Iris pigment epithelial cell (primary cell): Measurements from ENCODE around the gene TOLLIP.
"Not testable (repeated sequence)": the region's sequence is repeated elsewhere in the genome, so short reads cannot be mapped to it uniquely, and the experiment has no call there.

Source experiments
- DNase-seq: peaks from one replicate; pipeline ENCODE4 v3.0.0-alpha.2; 2011; ENCODE audit warnings: low read depth

Gene TOLLIP

GRCh38 chr11:1246301-1246700 is 63.1 kb downstream of the TOLLIP start:
- not testable (repeated sequence) for DNase-seq

DNA sequence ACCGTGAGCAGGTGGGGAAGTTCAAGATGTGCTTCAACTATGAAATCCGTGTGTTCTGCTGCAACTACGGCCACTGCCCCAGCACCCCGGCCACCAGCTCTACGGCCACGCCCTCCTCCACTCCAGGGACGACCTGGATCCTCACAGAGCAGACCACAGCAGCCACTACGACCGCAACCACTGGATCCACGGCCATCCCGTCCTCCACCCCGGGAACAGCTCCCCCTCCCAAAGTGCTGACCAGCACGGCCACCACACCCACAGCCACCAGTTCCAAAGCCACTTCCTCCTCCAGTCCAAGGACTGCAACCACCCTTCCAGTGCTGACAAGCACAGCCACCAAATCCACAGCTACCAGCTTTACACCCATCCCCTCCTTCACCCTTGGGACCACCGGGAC is 63.7 kb downstream of the TOLLIP start:
- DNase-seq: not testable (repeated sequence)

GRCh38 chr11:1244557-1244956 is 64.9 kb downstream of the TOLLIP start:
- DNase-seq: not testable (repeated sequence)

DNA sequence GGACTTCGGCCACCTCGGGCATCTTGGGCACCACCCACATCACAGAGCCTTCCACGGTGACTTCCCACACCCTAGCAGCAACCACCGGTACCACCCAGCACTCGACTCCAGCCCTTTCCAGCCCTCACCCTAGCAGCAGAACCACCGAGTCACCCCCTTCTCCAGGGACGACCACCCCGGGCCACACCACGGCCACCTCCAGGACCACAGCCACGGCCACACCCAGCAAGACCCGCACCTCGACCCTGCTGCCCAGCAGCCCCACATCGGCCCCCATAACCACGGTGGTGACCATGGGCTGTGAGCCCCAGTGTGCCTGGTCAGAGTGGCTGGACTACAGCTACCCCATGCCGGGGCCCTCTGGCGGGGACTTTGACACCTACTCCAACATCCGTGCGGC is 65.9 kb downstream of the TOLLIP start:
- DNase-seq: not testable (repeated sequence)

- DNase-seq: not testable (repeated sequence)
These were observed 66.7 kb downstream of the TOLLIP start for GRCh38 chr11:1242751-1243150.

DNA sequence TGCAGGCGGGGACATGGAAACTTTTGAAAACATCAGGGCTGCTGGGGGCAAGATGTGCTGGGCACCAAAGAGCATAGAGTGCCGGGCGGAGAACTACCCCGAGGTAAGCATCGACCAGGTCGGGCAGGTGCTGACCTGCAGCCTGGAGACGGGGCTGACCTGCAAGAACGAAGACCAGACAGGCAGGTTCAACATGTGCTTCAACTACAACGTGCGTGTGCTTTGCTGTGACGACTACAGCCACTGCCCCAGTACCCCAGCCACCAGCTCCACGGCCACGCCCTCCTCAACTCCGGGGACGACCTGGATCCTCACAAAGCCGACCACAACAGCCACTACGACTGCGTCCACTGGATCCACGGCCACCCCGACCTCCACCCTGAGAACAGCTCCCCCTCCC is 67.1 kb downstream of the TOLLIP start:
- no peak for DNase-seq

GRCh38 chr11:1241706-1242105 is 67.7 kb downstream of the TOLLIP start:
- DNase-seq: no peak

DNA sequence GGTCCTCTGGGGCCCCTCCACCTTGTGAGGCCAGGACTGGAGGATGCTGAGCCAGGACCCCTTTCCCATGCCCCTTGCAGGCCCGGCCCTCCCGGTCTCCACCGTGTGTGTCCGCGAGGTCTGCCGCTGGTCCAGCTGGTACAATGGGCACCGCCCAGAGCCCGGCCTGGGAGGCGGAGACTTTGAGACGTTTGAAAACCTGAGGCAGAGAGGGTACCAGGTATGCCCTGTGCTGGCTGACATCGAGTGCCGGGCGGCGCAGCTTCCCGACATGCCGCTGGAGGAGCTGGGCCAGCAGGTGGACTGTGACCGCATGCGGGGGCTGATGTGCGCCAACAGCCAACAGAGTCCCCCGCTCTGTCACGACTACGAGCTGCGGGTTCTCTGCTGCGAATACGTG is 68.7 kb downstream of the TOLLIP start:
- DNase-seq: no peak

- no peak for DNase-seq
These were observed 69.7 kb downstream of the TOLLIP start for GRCh38 chr11:1239596-1240205.

DNA sequence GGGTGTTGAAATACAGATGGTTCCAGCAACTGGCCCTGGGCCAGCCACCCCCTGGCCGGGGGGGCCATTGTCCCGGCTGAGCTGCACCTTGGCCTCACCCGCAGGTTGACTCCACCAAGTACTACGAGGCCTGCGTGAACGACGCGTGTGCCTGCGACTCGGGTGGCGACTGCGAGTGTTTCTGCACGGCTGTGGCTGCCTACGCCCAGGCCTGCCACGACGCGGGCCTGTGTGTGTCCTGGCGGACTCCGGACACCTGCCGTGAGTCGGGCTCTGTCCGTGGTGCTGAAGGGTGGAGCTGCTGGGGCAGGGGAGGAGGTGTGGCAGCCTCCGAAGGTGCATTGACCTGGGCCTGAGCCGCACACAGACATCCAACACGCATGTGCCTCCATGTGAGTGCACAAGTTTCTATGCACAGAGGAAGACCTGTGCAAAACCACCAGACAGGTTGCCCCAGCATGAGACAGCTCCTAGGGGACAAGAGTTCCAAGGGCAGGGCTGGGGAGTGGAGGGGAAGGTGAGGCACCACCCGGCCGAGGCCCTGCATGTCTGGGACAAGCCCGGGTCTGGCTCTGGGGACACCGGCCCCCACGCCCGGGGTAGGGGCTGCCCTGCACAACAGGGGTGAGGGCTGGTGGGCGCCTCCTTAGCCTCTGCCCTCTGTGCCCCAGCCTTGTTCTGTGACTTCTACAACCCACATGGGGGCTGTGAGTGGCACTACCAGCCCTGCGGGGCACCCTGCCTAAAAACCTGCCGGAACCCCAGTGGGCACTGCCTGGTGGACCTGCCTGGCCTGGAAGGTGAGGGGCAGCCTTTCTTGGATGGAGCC is 70.5 kb downstream of the TOLLIP start:
- DNase-seq: no peak

GRCh38 chr11:1237851-1238250 is 71.6 kb downstream of the TOLLIP start:
- no peak for DNase-seq

- DNase-seq: no peak
These were observed 72.3 kb downstream of the TOLLIP start for GRCh38 chr11:1237128-1237580.

DNA sequence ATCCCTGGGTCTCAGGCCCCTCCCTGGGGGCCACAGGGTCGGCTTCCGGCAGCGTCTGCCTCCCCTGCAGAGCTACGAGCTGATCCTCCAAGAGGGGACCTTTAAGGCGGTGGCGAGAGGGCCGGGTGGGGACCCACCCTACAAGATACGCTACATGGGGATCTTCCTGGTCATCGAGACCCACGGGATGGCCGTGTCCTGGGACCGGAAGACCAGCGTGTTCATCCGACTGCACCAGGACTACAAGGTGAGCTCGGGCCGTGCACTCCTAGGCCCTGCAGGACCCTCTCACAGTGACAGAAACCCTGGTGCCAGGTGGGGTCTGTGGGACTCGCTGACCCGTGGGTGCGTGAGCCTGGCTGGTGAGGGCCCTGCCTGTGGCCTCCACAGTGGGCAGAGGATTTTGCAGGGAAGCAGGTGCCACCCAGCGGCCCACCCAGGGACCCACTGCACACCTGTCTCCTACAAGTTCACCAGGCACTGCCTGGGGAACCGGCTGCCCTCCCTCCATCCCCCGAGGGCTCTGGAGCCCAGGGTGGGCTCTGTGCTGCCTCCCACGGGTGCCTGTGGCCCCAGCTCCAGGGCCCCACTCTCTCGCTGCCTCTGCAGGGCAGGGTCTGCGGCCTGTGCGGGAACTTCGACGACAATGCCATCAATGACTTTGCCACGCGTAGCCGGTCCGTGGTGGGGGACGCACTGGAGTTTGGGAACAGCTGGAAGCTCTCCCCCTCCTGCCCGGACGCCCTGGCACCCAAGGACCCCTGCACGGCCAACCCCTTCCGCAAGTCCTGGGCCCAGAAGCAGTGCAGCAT is 72.9 kb downstream of the TOLLIP start:
- DNase-seq: no peak

DNA sequence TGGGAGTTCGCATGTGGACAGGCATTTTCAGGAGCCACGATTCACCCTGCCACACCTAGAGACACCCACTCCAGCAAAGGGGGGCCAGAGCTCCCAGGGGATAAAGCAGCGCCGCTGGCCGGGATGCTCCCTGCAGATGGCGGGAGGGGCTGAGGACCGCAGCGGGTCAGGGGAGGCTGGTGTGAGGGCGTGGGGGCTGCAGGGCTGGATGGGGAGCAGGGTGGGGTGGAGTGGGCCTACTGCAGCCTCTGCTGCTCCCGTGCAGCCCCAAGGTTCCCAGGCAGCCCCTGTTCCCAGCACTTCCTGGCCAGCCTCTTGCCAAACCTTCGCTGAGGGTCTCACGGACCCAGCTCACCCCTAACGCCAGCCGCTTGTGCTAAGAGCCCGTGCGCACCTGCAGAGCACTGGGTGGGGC is 73.5 kb downstream of the TOLLIP start:
- DNase-seq: no peak

DNA sequence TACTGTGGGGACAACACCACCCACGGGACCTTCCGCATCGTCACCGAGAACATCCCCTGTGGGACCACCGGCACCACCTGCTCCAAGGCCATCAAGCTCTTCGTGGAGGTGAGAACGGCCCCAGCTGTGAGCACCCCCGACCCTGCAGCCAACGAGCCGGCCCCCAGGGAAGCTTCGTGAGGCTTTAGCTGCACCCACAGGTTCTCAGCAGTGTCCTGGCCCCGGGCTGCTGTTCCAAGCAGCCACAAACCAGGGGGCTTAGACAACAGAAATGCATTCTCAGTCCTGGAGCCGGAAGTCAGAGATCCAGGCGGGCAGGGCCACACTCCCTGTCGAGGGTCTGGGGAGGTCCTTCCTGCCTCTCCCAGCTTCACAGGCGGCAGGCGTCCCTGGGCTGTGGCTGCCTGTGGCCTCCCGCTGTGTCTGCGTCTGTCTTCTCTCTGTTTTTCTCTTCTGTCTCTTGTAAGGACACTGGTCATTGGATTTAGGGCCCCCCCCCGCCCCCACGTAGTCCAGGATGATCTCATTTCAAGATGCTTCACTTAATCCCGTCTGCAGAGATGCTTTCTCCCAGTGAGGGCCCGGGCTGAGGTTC is 74.0 kb downstream of the TOLLIP start:
- DNase-seq: no peak

- DNase-seq: no peak
These were observed 74.6 kb downstream of the TOLLIP start for GRCh38 chr11:1234771-1235305.

DNA sequence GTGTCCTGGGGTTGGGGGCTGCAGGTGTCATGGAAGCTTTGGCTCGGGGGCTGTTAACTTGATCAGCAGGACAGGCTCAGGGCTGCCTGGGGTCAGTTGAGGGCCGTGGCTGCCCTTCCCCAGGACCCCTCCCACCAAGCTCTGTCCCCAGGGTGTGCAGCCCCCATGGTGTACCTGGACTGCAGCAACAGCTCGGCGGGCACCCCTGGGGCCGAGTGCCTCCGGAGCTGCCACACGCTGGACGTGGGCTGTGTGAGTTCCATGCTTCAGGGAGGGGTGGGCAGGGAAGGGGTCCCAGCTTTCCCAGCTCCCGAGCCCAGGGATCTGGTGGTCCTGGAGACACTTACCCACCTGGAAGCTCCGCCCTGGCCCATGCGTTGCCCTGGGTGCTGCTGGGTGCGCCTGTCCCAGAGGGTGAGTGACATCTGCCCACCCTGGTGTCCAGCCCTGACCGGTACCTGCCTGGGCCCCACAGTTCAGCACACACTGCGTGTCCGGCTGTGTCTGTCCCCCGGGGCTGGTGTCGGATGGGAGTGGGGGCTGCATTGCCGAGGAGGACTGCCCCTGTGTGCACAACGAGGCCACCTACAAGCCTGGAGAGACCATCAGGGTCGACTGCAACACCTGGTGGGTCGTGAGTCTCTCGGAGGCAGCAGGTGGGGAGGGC is 75.2 kb downstream of the TOLLIP start:
- no peak for DNase-seq

GRCh38 chr11:1233351-1234053 is 75.9 kb downstream of the TOLLIP start:
- DNase-seq: no peak

DNA sequence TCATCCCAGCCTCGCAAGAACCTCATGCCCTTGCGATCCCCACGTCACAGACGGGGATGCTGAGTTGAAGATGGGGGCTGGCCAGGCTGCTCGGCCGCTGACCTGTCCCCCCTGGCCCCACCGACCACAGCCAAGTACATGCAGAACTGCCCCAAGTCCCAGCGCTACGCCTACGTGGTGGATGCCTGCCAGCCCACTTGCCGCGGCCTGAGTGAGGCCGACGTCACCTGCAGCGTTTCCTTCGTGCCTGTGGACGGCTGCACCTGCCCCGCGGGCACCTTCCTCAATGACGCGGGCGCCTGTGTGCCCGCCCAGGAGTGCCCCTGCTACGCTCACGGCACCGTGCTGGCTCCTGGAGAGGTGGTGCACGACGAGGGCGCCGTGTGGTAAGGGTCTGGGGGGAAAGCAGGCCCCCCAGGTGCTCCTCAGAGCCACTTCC is 76.5 kb downstream of the TOLLIP start:
- no peak for DNase-seq

- DNase-seq: no peak
These were observed 77.2 kb downstream of the TOLLIP start for GRCh38 chr11:1232021-1232882.
